ENCODE results near the gene KIF18A.
"Not testable (repeated sequence)": the region's sequence is repeated elsewhere in the genome, so short reads cannot be mapped to it uniquely, and the experiment has no call there.

Gene KIF18A

GRCh38 chr11:28108958-28109357 lies 1.0 kb upstream of the KIF18A start:
- H3K4me1 ChIP-seq (ENCODE audit: control insufficient read depth in 5 of 5, insufficient read depth in 5 of 5, low read length in 5 of 5), result peaks cover 0 to 34% (median 31%) of the 10 kb centered on the region in 5 donors
- H3K9ac ChIP-seq (ENCODE audit: low read length in 5 of 5), result peak overlapping the region in 3 of 5 donors; percentile 75 to 93 (median 91)
- H3K27ac ChIP-seq (ENCODE audit: low read depth, low read length), result peak overlapping the region; percentile 90
- H3K27me3 ChIP-seq (ENCODE audit: control insufficient read depth in 5 of 5, insufficient read depth in 4 of 5, low read length in 5 of 5), result no peaks in the 10 kb centered on the region
- H3K4me3 ChIP-seq (ENCODE audit: low read depth in 1 of 5, low read length in 5 of 5), result peak overlapping the region in 3 of 5 donors; percentile 82
- H3K9me3 ChIP-seq (ENCODE audit: control insufficient read depth in 5 of 5, low read length in 5 of 5), result no peaks in the 10 kb centered on the region
- H3K36me3 ChIP-seq (ENCODE audit: control insufficient read depth in 5 of 5, insufficient read depth in 5 of 5, low read length in 5 of 5), result peaks cover 0 to 4% (median 3%) of the 10 kb centered on the region in 5 donors

GRCh38 chr11:28107191-28107749 lies 686 bp downstream of the KIF18A start:
- Histone ChIP-seq H3K9ac (ENCODE audit: low read length in 5 of 5) (peak overlapping the region; percentile 11 to 88 (median 77)), H3K4me3 (ENCODE audit: low read depth in 1 of 5, low read length in 5 of 5) (peak overlapping the region; percentile 66 to 98 (median 82)), H3K9me3 (ENCODE audit: control insufficient read depth in 5 of 5, low read length in 5 of 5) (no peaks in the 10 kb centered on the region), H3K27me3 (ENCODE audit: control insufficient read depth in 5 of 5, insufficient read depth in 4 of 5, low read length in 5 of 5) (no peaks in the 10 kb centered on the region), H3K36me3 (ENCODE audit: control insufficient read depth in 5 of 5, insufficient read depth in 5 of 5, low read length in 5 of 5) (no peaks in the 10 kb centered on the region), H3K27ac (ENCODE audit: low read depth, low read length) (peak overlapping the region; percentile 90), H3K4me1 (ENCODE audit: control insufficient read depth in 5 of 5, insufficient read depth in 5 of 5, low read length in 5 of 5) (peaks cover 0 to 34% (median 31%) of the 10 kb centered on the region in 5 donors)

- H3K4me1 ChIP-seq (ENCODE audit: control insufficient read depth in 5 of 5, insufficient read depth in 5 of 5, low read length in 5 of 5), result peaks cover 0 to 34% (median 31%) of the 10 kb centered on the region in 5 donors
- no peak overlapping the region for H3K4me3 ChIP-seq (ENCODE audit: low read depth in 1 of 5, low read length in 5 of 5)
- no peaks in the 10 kb centered on the region for H3K27me3 ChIP-seq (ENCODE audit: control insufficient read depth in 5 of 5, insufficient read depth in 4 of 5, low read length in 5 of 5)
- H3K9me3 ChIP-seq (ENCODE audit: control insufficient read depth in 5 of 5, low read length in 5 of 5), result no peaks in the 10 kb centered on the region
- no peak overlapping the region for H3K27ac ChIP-seq (ENCODE audit: low read depth, low read length)
- no peaks in the 10 kb centered on the region for H3K36me3 ChIP-seq (ENCODE audit: control insufficient read depth in 5 of 5, insufficient read depth in 5 of 5, low read length in 5 of 5)
- H3K9ac ChIP-seq (ENCODE audit: low read length in 5 of 5), result no peak overlapping the region
These were observed 1.5 kb downstream of the KIF18A start for GRCh38 chr11:28106353-28107043.

DNA sequence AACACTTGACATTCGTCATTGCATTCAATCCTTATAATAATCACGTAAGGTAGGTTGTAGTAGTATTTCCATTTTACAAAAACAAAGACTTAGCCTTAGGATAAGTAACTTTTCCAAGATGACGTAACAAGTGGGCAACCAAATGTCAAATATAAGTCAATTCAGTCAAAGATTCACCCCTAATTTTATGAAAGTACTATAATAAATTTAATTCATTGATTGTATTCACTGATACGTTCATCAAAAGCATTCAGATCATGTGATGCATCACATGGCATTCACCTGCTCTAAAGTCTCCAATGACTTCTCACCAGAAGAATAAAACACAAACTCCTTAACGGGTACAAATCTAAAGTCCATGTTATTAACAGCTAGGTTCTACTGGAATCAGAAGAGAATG lies 2.1 kb downstream of the KIF18A start:
- no peaks in the 10 kb centered on the region for H3K36me3 ChIP-seq (ENCODE audit: control insufficient read depth in 5 of 5, insufficient read depth in 5 of 5, low read length in 5 of 5)
- no peaks in the 10 kb centered on the region for H3K27me3 ChIP-seq (ENCODE audit: control insufficient read depth in 5 of 5, insufficient read depth in 4 of 5, low read length in 5 of 5)
- H3K9ac ChIP-seq (ENCODE audit: low read length in 5 of 5), result no peak overlapping the region
- H3K27ac ChIP-seq (ENCODE audit: low read depth, low read length), result no peak overlapping the region
- no peaks in the 10 kb centered on the region for H3K9me3 ChIP-seq (ENCODE audit: control insufficient read depth in 5 of 5, low read length in 5 of 5)
- peaks cover 0 to 28% (median 26%) of the 10 kb centered on the region in 5 donors for H3K4me1 ChIP-seq (ENCODE audit: control insufficient read depth in 5 of 5, insufficient read depth in 5 of 5, low read length in 5 of 5)
- no peak overlapping the region for H3K4me3 ChIP-seq (ENCODE audit: low read depth in 1 of 5, low read length in 5 of 5)

DNA sequence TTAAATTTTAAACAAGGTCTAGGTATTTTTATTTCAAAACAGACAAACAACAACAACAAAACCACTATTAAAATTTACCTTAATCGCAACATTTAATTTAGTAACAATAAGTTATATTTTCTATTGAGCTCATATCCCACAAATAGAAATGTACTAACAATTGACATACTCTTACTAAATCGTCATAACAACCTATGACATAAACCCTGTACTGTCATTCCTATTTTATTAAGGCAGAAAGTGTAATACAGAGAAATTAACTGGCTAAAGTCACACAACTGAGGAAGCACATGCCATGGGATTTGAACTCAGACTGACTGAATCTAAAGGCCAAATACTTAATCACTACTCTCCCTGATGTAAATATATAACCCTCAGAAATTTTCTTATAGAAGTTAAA lies 3.0 kb downstream of the KIF18A start:
- Histone ChIP-seq H3K4me3 (ENCODE audit: low read depth in 1 of 5, low read length in 5 of 5) (no peak overlapping the region), H3K27ac (ENCODE audit: low read depth, low read length) (no peak overlapping the region), H3K4me1 (ENCODE audit: control insufficient read depth in 5 of 5, insufficient read depth in 5 of 5, low read length in 5 of 5) (peaks cover 0 to 24% (median 22%) of the 10 kb centered on the region in 5 donors), H3K9me3 (ENCODE audit: control insufficient read depth in 5 of 5, low read length in 5 of 5) (no peaks in the 10 kb centered on the region), H3K36me3 (ENCODE audit: control insufficient read depth in 5 of 5, insufficient read depth in 5 of 5, low read length in 5 of 5) (no peaks in the 10 kb centered on the region), H3K9ac (ENCODE audit: low read length in 5 of 5) (no peak overlapping the region), H3K27me3 (ENCODE audit: control insufficient read depth in 5 of 5, insufficient read depth in 4 of 5, low read length in 5 of 5) (no peaks in the 10 kb centered on the region)

- Histone ChIP-seq H3K27me3 (ENCODE audit: control insufficient read depth in 5 of 5, insufficient read depth in 4 of 5, low read length in 5 of 5) (no peaks in the 10 kb centered on the region), H3K9ac (ENCODE audit: low read length in 5 of 5) (no peak overlapping the region), H3K4me3 (ENCODE audit: low read depth in 1 of 5, low read length in 5 of 5) (no peak overlapping the region), H3K4me1 (ENCODE audit: control insufficient read depth in 5 of 5, insufficient read depth in 5 of 5, low read length in 5 of 5) (peaks cover 0 to 22% (median 17%) of the 10 kb centered on the region in 5 donors), H3K9me3 (ENCODE audit: control insufficient read depth in 5 of 5, low read length in 5 of 5) (no peaks in the 10 kb centered on the region), H3K36me3 (ENCODE audit: control insufficient read depth in 5 of 5, insufficient read depth in 5 of 5, low read length in 5 of 5) (no peaks in the 10 kb centered on the region), H3K27ac (ENCODE audit: low read depth, low read length) (no peak overlapping the region)
These were observed 3.5 kb downstream of the KIF18A start for GRCh38 chr11:28104425-28104824.

GRCh38 chr11:28102300-28102699 lies 5.7 kb downstream of the KIF18A start:
- not testable (repeated sequence) for H3K27me3 ChIP-seq (ENCODE audit: control insufficient read depth in 5 of 5, insufficient read depth in 4 of 5, low read length in 5 of 5); H3K36me3 ChIP-seq (ENCODE audit: control insufficient read depth in 5 of 5, insufficient read depth in 5 of 5, low read length in 5 of 5); H3K9ac ChIP-seq (ENCODE audit: low read length in 5 of 5); H3K27ac ChIP-seq (ENCODE audit: low read depth, low read length); H3K4me1 ChIP-seq (ENCODE audit: control insufficient read depth in 5 of 5, insufficient read depth in 5 of 5, low read length in 5 of 5); H3K4me3 ChIP-seq (ENCODE audit: low read depth in 1 of 5, low read length in 5 of 5); H3K9me3 ChIP-seq (ENCODE audit: control insufficient read depth in 5 of 5, low read length in 5 of 5)

DNA sequence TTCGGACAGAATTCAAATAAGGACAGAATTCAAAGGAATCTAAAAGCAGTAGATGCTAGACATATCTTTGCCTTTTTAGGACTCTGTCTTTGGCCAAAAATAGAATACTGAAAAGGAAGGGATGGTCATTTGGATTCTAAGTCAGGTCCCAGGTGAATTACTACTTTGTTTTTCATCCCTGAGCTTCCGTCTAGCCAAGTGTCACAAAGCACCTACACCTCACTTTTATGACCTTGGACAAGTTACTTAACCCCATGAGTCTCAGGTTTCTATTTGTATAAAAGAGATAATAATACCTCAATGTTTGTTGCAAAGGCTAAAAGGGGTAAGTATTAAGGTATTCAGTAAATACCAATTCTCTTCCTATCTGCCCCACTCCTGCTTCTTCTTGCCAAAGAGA lies 7.3 kb downstream of the KIF18A start:
- Histone ChIP-seq H3K4me1 (ENCODE audit: control insufficient read depth in 5 of 5, insufficient read depth in 5 of 5, low read length in 5 of 5) (no peaks in the 10 kb centered on the region), H3K4me3 (ENCODE audit: low read depth in 1 of 5, low read length in 5 of 5) (no peak overlapping the region), H3K9me3 (ENCODE audit: control insufficient read depth in 5 of 5, low read length in 5 of 5) (no peaks in the 10 kb centered on the region), H3K27ac (ENCODE audit: low read depth, low read length) (no peak overlapping the region), H3K27me3 (ENCODE audit: control insufficient read depth in 5 of 5, insufficient read depth in 4 of 5, low read length in 5 of 5) (no peaks in the 10 kb centered on the region), H3K36me3 (ENCODE audit: control insufficient read depth in 5 of 5, insufficient read depth in 5 of 5, low read length in 5 of 5) (no peaks in the 10 kb centered on the region), H3K9ac (ENCODE audit: low read length in 5 of 5) (no peak overlapping the region)

DNA sequence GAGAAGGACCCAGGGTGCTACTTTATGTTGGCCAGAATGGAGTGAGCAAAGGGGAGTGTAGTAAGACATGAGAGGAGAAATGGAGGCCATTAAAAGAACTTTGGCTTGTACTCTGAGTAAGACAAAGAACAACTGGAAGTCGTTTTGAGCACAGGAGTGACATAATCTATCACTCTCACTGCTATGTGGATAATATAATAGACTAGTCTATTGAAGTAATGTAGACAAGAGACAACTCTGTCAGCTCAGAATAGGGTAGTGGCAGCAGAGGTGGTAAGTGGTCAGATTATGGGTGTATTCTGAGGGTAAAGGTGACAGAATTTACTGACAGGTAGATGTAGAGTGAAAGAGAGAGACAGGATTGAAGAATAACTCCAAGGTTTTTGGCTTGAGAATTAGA lies 8.2 kb downstream of the KIF18A start:
- H3K27ac ChIP-seq (ENCODE audit: low read depth, low read length), result no peak overlapping the region
- H3K9me3 ChIP-seq (ENCODE audit: control insufficient read depth in 5 of 5, low read length in 5 of 5), result no peaks in the 10 kb centered on the region
- no peaks in the 10 kb centered on the region for H3K27me3 ChIP-seq (ENCODE audit: control insufficient read depth in 5 of 5, insufficient read depth in 4 of 5, low read length in 5 of 5)
- no peaks in the 10 kb centered on the region for H3K36me3 ChIP-seq (ENCODE audit: control insufficient read depth in 5 of 5, insufficient read depth in 5 of 5, low read length in 5 of 5)
- no peaks in the 10 kb centered on the region for H3K4me1 ChIP-seq (ENCODE audit: control insufficient read depth in 5 of 5, insufficient read depth in 5 of 5, low read length in 5 of 5)
- H3K4me3 ChIP-seq (ENCODE audit: low read depth in 1 of 5, low read length in 5 of 5), result no peak overlapping the region
- no peak overlapping the region for H3K9ac ChIP-seq (ENCODE audit: low read length in 5 of 5)

DNA sequence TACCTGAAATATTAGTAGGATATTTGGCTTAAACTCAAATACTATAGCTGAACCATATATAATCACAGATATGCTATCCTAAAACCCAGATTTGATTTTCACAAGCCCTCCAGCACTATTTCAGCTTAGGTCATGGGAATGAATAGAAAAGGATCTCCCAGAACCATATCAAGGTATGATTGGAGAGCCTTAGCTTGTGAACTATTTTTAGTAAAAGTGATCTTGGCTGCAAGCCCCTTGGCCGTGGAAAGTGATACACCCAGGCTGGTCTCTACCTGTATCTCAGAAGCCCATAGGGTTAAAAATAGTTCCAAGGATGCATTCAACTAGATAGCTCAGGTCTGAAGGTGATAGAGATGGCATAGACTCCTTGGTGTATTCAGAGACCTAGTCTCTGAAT lies 9.7 kb downstream of the KIF18A start:
- H3K27ac ChIP-seq (ENCODE audit: low read depth, low read length), result no peak overlapping the region
- H3K9me3 ChIP-seq (ENCODE audit: control insufficient read depth in 5 of 5, low read length in 5 of 5), result no peaks in the 10 kb centered on the region
- H3K27me3 ChIP-seq (ENCODE audit: control insufficient read depth in 5 of 5, insufficient read depth in 4 of 5, low read length in 5 of 5), result no peaks in the 10 kb centered on the region
- H3K4me3 ChIP-seq (ENCODE audit: low read depth in 1 of 5, low read length in 5 of 5), result no peak overlapping the region
- no peak overlapping the region for H3K9ac ChIP-seq (ENCODE audit: low read length in 5 of 5)
- H3K4me1 ChIP-seq (ENCODE audit: control insufficient read depth in 5 of 5, insufficient read depth in 5 of 5, low read length in 5 of 5), result no peaks in the 10 kb centered on the region
- no peaks in the 10 kb centered on the region for H3K36me3 ChIP-seq (ENCODE audit: control insufficient read depth in 5 of 5, insufficient read depth in 5 of 5, low read length in 5 of 5)

Data from subcutaneous abdominal adipose tissue (tissue), 5 donors.